HG02759 (cell line): ENCODE results near the gene ZMYND8.

ENCODE experiments used
- ATAC-seq: cut with Tn5 transposase; IDR thresholded peaks from one replicate; pipeline ENCODE4 v1.9.1; 2021; ENCODE audit warnings: mild to moderate bottlenecking, moderate library complexity; ENCODE audit not compliant: unreplicated experiment

ZMYND8 gene

DNA sequence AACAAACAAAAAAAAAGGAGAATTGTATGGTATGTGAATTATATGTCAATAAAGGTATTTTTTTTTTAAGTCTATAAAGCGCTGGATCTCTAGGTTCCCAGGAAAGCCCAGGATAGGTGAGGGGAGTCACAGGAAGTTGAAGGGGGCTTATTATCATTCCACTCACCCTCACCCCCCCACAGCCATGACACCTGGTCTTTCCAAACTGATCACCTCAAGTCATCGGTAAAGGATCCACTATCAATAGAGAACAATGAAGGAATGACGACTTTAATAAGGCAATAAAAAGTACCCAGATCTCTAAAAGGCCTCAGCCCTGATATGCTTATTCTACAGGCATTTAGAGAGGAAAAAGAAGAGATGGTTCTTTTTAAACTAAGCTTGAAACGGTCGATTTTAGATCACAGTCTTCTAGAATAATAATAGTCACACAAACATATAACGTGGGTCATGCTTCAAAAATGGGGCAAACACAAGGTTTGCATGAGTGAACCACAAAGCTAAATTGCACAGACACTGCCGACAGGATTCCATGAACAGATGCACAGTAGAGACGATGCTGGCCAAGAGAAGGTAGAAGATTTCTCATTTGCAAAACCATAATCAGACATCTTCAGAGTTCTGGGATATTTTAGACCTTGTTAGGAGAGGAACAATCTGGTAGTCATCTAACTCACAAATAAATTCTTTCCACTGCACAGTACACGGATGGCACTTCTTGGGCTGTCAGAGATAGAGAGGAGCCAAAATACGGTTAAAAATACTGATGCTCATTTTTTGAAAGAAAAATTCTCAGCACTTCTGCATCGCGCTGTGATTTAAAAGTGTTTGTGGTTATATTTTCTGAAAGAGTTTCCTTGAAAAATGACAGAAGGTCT, 21.0 kb downstream of the ZMYND8 start:
- ATAC-seq: no peak

GRCh38 chr20:47334022-47334551, 22.4 kb downstream of the ZMYND8 start:
- ATAC-seq: no peak

- no peak for ATAC-seq
These were observed 23.9 kb downstream of the ZMYND8 start for GRCh38 chr20:47332381-47333206.

DNA sequence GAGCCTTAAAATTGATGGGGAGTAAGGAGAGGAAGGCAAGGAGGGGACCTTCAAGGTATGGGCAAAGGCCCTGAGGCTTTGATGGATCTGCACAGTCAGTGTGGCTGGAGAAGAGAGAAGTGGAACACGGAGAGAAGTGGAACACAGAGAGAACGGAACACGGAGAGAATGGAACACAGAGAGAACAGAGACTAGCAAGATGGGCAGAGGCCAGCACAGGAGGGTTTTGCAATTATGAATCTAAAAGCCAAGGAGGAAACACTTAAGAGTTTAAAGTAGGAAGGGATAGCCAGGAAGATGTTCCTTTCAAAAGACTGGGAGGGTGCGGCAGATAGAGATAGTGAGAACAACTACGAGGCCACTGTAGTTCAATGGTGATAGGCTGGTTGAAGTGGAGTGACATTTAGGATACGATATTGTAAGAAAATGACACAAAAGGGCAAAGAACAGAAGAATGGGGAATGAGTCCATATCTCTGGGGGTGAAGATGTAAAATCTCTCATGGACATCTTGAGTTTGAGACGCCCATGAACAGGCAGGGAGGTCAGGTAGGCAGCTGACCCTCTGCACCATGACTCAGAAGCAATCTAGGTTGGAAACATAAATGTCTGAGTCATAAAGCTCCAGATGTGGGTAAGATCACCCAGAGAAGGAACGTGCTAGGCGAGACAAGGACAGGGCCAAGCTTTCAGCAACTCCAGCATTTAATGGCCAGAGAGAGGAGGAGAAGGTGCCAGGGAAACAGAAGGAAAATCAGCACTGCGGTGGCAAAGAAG, 25.4 kb downstream of the ZMYND8 start:
- no peak for ATAC-seq

DNA sequence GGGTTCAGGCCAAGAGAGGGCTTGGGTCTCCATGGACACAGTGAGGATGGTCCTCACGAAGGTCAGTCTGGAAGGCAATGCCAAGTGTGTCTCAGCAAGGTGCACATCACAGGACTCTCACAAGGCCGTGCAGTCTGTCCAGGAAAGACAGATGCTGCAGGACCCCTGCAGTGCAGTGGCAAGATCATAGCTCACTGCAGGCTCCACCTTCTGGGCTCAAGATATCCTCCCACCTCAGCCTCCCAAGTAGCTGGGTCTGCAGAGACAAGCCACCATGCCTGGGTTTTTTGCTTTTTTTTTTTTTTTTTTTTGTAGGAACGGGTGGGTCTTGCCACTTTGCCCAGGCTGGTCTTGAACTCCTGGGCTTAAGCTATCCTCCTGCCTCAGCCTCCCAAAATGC, 26.4 kb downstream of the ZMYND8 start:
- ATAC-seq: no peak

- no peak for ATAC-seq
These were observed 28.4 kb downstream of the ZMYND8 start for GRCh38 chr20:47328129-47328528.

DNA sequence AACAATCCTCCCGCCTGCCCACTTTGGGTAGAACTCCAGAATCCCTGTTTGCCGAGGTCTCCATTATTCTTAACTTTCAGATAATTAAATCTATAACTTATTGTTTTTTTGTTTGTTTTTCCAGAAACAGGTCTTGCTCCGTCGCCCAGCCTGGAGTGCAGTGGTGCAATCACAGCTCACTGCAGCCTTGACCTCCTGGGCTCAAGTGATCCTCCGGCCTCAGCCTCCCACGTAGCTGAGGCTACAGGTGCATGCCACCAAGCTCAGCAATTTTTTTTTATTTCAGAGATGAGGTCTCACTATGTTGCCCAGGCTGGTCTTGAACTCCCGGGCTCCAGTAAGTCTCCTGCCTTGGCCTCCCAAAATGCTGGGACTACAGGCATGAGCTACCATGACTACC, 28.8 kb downstream of the ZMYND8 start:
- ATAC-seq: no peak

DNA sequence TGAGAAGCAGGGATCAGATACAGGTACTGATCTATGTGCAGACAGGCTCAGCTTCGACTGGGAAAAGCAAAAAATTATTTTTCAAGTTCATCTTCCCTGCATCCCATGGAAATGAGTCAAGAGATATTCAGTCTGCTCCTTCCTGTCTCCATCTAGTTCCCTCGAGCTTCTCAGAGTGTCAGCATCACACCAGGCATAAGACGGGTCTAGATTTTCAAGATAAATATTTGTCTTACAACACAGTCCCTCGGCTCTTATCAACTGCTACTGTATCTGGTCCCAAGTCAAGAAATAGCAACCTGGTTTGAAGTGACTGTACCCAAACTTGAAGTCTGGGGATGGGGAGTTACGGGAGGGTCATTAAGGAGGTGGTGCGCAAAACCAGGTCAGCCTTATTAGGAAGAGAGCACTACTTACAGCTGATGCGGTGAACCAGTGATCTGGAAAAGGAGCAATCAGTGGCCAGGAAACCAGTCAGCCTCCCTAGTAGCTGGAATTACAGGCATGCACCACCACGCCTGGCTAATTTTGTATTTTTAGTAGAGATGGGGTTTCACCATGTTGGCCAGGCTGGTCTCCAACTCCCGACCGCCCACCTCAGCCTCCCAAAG, 29.7 kb downstream of the ZMYND8 start:
- ATAC-seq: no peak

DNA sequence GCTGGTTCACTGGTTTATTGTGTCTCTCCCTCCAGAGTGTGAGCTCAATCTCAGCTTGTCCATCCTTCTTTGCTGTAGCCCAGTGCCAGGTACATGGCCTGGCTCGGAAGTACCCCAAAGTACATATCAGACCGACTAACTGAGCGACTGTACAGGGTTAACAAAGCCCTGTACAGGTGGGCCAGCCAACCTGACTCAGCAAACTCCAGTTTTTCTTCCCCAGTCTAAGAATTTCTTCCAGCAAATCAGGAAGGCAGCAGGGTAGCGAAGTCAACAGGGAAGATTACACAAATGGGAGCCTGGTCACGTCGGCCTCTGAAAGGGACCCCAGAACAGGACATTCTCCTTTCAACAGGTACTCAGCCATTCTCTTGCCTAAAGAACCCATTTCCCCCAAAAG, 31.3 kb downstream of the ZMYND8 start:
- no peak for ATAC-seq

GRCh38 chr20:47320990-47321805, 35.3 kb downstream of the ZMYND8 start:
- no peak for ATAC-seq

DNA sequence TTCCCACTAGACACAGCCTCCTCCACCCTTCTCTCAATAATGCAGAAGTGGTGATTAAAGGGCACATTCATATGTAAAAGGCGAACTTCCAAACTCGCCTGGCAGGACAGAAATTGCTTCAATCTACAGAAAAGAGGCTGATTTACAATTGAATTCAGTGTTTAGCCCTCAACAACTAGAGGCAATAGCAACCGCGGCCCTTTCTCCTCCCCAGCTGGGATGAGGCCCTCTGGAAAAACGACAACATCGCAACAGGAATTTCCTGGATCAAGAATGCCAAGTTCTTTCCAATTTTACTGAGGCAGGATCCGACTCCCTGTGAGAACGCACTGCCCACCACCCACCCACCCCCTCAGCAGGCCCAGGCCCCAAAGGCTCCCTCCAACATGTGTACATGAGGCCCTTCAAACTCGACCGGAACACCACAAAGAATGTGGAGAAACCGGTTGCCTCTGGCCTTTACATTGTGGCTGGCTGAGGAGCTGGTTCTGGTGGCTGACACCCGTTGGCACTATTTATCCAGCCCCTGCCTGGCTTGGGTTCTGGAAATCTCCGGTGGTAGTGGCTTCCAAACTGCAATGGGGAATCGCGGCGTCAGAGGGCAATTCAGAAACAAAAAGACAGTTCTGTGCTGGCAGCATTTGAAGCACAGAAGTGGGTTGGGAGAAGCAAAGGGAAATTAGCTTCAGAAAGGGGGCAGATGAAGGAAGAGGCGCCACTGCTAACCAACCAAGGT, 36.8 kb downstream of the ZMYND8 start:
- ATAC-seq: no peak

DNA sequence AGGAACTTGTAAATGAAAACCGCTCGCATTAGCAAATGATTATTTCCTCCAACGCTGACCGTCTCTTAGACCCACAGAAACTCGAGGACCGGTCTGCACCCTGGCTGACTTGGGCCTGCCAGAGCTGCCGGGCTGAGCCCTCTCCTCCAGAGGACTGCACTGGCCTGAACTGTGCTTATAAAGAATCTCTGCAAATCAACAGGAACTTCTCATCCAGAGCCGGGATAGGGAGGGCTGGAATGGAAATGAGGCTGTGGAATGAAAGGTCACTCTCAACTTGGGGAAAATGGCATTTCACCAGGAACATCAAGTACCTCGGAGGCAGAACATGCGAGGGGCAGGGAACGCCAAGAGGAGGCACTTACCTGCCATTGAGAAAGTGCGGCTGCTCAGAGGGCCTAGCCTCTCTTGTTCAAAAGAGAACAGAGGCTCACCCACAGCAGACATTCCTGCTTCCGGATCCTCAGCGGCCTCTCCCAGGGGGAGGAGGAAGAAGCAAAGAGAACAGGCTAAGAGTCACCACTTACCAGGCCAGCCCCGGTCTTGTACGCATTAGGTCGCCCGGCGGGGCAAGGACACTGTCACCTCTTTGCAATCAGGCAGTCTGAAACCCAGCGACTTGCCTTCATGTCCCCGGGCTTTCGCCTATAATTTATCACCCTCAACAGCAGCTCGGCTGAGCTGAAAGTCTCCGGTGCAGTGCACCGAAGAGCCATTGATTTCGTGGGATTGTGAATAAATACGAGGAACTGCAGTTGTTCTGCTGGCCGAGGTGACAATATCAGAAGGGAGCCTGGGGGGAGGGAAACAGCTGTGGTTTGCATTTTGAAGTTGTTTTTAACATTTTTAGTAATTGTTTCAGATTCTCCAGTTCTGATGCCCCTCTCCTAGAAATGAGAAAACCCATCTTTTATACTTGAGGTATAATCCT, 37.6 kb downstream of the ZMYND8 start:
- ATAC-seq: no peak

DNA sequence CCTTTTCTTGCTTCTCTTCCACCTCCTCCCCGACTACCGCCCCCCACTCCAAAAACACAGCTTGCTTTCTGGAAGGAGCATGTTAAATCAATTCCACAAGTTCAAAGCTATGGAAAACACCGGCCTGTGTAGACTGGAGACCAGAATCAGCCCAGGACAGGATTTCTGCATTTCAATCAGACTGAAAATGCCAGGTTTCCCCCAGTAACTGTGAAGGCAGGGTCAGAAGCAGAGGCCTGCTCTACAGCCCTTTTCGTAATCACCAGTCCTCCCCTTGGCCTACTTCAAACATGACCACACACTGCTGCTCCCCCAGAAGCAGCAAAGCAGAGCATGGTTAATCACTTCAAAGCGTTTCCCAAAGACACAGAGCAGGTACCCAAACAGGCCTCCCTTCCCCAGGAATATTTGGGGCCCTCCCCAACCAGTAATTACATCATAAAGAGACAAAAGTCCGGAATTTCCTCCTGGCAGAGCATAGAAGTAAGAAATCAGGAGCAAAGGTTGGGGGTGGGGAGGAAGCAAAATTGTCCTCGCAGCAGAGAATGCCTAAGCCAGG, 38.4 kb downstream of the ZMYND8 start:
- no peak for ATAC-seq

DNA sequence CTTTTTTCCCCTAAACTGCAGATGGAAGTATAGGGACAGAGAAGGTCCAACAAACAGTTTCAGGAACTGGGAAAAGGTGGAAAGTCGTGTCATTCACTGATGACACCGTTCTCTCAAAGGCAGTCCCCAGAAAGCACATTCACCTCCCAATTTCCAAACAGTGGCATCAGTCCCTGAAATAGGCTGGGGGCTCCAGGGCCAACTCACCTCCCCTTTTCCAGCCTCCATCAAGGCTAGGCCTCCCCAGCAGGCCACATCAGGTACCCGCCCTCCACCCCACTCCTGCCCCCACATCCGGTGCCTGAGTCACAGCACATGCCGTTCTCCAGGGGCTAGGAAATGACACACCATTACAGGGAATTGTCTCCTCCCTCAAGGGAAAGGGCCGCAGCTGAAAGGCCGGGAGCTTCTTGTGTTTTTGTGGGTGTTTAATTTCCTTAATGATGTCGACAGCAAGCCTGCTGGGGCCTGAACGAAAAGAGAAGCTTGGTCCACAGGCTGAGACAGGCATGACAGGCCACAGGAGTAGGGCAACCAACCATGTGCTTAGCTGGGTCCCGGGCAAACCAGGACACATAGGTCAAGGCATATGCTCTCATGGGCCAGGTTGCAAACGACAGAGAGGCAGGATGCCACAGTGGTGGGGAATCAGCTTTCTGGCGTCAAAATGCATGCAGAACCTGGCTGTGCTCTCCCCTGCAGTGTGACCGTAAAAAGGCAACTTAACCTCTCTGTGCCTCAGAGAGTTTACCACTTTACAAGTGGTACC, 39.2 kb downstream of the ZMYND8 start:
- no peak for ATAC-seq

DNA sequence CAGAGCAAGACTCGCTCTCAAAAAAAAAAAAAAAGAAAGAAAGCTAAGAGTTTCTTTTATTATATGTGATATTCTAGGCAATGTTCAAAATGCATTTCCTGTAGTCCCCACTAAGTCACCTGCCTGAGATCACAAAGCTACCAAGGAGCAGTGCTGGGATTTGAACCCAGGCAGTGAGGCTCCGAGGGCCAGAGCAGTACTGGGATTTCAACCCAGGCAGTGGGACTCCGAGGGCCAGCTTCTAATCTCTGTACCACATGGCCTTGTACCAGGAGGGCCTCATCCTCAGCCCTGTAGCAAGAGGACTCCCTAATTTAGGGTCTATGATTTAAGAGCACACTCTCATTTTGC, 39.7 kb downstream of the ZMYND8 start:
- ATAC-seq: no peak

GRCh38 chr20:47315339-47316056, 41.0 kb downstream of the ZMYND8 start:
- no peak for ATAC-seq
